Left ventricle myocardium inferior (tissue), 1 donor: ENCODE data around the gene TBCA. TPM values are rescaled to one million over a fixed set of nuclear protein-coding genes. Genes with fewer than 3 reads are reported as not detected.

Source experiments
- DNase-seq: peaks from one replicate; pipeline ENCODE4 v3.0.0-alpha.2; 2020
- H3K27ac ChIP-seq: fragments of 200-600 bp; replicated peaks from 2 replicates; pipeline ENCODE4 v1.8.0; 2021
- H3K27me3 ChIP-seq: fragments of 200-600 bp; 2 replicates; pipeline ENCODE4 v1.8.0; 2021; ENCODE audit warnings: low read depth
- H3K36me3 ChIP-seq: fragments of 200-600 bp; 2 replicates; pipeline ENCODE4 v1.8.0; 2021
- H3K4me1 ChIP-seq: fragments of 200-600 bp; 2 replicates; pipeline ENCODE4 v1.8.0; 2021
- H3K4me3 ChIP-seq: fragments of 200-600 bp; 2 replicates; pipeline ENCODE4 v1.8.0; 2021; ENCODE audit warnings: mild to moderate bottlenecking, moderate library complexity
- H3K9me3 ChIP-seq: fragments of 200-600 bp; replicated peaks from 2 replicates; pipeline ENCODE4 v1.8.0; 2021
- intact Hi-C: fragments of 100-400 bp; cut with micrococcal nuclease; formaldehyde crosslinking; loops from one replicate; pipeline ENCODE4 v1.11.0; 2022
- total RNA-seq: library from RNA; stranded (reverse); fragmentation: NEBNext Ultra II Directional; extraction: Animal tissue kit (Norgen Biotek cat#: 25700); gene quantifications from one replicate; pipeline ENCODE4 v1.2.1, GENCODE V29; 2021
- TF ChIP-seq, protein P1 (sequence below): fragments of 200-600 bp; IDR thresholded peaks from 2 replicates; pipeline ENCODE4 v1.8.0; 2021; ENCODE audit warnings: antibody characterized with exemption, mild to moderate bottlenecking, borderline replicate concordance
- donor health status: DM: no; HTN: yes; CAD: no; lungs with severe emphysema.

Gene TBCA
- total RNA-seq, 1 donor from 2014 or later, result 147 TPM

DNA sequence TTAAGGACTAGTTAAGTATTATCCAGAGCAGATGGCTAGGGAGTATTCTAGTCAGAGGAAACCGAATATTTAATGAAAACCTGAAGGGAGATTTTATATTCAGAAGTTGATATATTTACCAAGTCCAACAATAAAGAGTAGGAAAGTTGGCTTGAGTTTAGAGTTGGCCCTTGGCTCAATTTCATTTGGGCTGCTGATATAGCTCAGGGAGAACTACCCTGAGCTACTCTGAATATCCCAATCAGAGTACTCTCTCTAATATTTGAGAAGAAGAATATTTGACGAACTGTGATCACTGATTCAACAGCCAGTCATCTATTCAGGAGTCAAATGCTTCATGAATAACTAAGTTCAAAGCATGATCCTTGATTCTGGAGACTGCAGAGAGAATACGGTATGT lies 34.5 kb downstream of the TBCA start:
- H3K4me3 ChIP-seq, result no peak overlapping the region
- TF ChIP-seq, protein P1, sequence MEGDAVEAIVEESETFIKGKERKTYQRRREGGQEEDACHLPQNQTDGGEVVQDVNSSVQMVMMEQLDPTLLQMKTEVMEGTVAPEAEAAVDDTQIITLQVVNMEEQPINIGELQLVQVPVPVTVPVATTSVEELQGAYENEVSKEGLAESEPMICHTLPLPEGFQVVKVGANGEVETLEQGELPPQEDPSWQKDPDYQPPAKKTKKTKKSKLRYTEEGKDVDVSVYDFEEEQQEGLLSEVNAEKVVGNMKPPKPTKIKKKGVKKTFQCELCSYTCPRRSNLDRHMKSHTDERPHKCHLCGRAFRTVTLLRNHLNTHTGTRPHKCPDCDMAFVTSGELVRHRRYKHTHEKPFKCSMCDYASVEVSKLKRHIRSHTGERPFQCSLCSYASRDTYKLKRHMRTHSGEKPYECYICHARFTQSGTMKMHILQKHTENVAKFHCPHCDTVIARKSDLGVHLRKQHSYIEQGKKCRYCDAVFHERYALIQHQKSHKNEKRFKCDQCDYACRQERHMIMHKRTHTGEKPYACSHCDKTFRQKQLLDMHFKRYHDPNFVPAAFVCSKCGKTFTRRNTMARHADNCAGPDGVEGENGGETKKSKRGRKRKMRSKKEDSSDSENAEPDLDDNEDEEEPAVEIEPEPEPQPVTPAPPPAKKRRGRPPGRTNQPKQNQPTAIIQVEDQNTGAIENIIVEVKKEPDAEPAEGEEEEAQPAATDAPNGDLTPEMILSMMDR, result no peak
- H3K27me3 ChIP-seq, result no peaks in the 10 kb centered on the region
- intact Hi-C loops, result no loop called here
- H3K4me1 ChIP-seq, result peaks cover 70% of the 10 kb centered on the region
- DNase-seq, result no peak
- H3K9me3 ChIP-seq, result no peaks in the 10 kb centered on the region
- no peaks in the 10 kb centered on the region for H3K36me3 ChIP-seq
- H3K27ac ChIP-seq, result no peak overlapping the region

DNA sequence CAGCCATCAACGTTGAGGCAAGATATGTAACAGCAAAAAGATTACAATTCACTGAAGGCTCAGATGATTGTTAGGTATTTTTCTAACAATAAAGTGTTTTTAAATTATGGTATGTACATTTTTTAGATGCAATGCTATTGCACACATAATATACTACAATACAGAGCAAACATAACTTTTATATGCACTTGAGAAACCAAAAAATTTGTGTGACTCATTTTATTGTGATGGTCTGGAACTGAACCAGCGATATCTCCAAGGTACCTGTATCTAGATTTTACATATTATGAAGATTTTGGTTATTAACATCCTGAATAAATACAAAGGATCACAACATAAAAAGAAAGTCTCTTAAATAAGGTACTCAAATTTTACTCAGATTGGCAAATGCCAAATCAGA lies 41.3 kb downstream of the TBCA start:
- Histone ChIP-seq H3K4me1 (peaks cover 25% of the 10 kb centered on the region), H3K9me3 (peaks cover 11% of the 10 kb centered on the region), H3K36me3 (no peaks in the 10 kb centered on the region), H3K27me3 (no peaks in the 10 kb centered on the region), H3K27ac (no peak overlapping the region), H3K4me3 (no peak overlapping the region)
- no peak for DNase-seq
- TF ChIP-seq, protein P1, result no peak
- intact Hi-C loops, result no loop called here

DNA sequence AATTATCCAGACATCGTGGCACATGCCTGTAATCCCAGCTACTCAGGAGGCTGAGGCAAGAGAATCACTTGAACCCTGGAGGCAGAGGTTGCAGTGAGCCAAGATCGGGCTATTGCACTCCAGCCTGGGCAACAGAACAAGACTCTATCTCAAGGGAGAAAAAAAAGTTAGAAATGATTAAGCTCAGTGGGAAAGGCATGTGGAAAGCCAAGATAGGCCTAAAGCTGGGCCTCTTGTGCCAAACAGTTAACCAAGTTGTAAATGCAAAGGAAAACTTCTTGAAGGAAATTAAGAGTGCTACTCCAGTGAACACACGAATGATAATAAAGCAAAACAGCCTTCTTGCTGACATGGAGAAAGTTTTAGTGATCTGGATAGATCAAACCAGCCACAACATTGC lies 43.0 kb downstream of the TBCA start:
- Histone ChIP-seq H3K4me3 (no peak overlapping the region), H3K27ac (no peak overlapping the region), H3K9me3 (peaks cover 11% of the 10 kb centered on the region), H3K36me3 (no peaks in the 10 kb centered on the region), H3K27me3 (no peaks in the 10 kb centered on the region), H3K4me1 (peaks cover 18% of the 10 kb centered on the region)
- intact Hi-C loops, result no loop called here
- no peak for DNase-seq
- TF ChIP-seq, protein P1, result no peak

DNA sequence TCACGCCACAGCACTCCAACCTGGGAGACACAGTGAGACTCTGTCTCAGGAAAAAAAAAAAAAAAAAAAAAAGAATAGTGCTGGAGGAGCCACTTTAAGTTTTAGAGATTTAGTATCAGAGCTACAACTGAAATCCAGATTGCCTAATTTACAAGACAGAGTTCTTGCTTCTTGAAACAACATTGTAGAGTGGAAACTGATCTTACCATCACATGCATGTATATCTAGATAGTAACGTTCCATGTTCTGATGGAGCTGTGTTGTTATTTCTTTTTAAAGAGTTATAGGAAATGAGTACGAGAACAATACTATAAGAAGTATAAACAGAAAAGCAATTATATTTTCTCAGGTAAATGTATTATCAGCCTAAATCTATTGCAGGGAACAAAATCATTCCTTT lies 48.9 kb downstream of the TBCA start:
- H3K27me3 ChIP-seq, result no peaks in the 10 kb centered on the region
- H3K4me1 ChIP-seq, result peaks cover 24% of the 10 kb centered on the region
- H3K9me3 ChIP-seq, result no peaks in the 10 kb centered on the region
- H3K36me3 ChIP-seq, result no peaks in the 10 kb centered on the region
- TF ChIP-seq, protein P1, result no peak
- H3K27ac ChIP-seq, result no peak overlapping the region
- no peak for DNase-seq
- no peak overlapping the region for H3K4me3 ChIP-seq
- intact Hi-C loops, result no loop called here

DNA sequence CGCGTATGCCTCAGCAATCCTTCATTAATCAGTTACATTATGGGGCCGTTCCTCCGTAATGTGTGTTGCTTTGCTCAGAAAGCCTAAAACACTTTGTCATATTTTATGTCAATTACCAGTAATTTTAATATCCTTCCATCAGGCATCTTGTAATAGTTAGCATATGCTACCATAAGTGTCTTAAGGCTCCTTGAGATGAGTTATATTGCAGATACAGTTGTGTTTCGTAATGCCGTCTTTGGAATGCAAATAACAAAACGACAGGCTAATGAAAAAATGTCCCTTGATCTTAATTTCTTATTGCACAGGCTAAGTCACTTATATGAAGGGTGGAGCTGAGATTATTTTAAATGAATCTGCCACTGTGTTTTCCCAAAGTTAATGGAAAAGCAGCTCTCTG lies 50.5 kb downstream of the TBCA start:
- H3K9me3 ChIP-seq, result no peaks in the 10 kb centered on the region
- no peaks in the 10 kb centered on the region for H3K27me3 ChIP-seq
- H3K36me3 ChIP-seq, result no peaks in the 10 kb centered on the region
- H3K4me1 ChIP-seq, result peaks cover 24% of the 10 kb centered on the region
- intact Hi-C loops, result no loop called here
- no peak overlapping the region for H3K4me3 ChIP-seq
- H3K27ac ChIP-seq, result no peak overlapping the region
- TF ChIP-seq, protein P1, result no peak
- DNase-seq, result no peak

DNA sequence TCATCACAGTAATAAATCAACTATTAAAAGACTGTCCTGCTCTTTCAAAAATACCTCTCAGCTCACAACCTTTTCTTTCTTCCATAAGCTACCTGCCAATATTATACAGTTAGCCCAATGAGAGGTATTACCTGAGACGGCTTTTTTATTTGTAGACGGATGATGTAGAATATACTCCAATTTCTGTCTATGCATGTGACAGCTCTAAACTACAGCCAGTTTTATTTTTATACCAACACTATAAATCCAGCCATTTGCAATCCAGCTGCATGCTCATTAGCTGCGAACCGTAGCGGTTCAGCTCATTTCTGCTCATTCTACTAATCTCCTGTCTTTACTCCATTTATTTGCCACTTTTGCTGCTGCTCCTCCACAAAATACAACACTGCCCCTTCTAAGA lies 51.2 kb downstream of the TBCA start:
- TF ChIP-seq, protein P1, result no peak
- H3K36me3 ChIP-seq, result no peaks in the 10 kb centered on the region
- no peak overlapping the region for H3K27ac ChIP-seq
- H3K4me3 ChIP-seq, result no peak overlapping the region
- intact Hi-C loops, result no loop called here
- H3K27me3 ChIP-seq, result no peaks in the 10 kb centered on the region
- H3K4me1 ChIP-seq, result peaks cover 24% of the 10 kb centered on the region
- DNase-seq, result no peak
- no peaks in the 10 kb centered on the region for H3K9me3 ChIP-seq
